Measurements from ENCODE around the gene PCED1B.

The PCED1B gene

DNA sequence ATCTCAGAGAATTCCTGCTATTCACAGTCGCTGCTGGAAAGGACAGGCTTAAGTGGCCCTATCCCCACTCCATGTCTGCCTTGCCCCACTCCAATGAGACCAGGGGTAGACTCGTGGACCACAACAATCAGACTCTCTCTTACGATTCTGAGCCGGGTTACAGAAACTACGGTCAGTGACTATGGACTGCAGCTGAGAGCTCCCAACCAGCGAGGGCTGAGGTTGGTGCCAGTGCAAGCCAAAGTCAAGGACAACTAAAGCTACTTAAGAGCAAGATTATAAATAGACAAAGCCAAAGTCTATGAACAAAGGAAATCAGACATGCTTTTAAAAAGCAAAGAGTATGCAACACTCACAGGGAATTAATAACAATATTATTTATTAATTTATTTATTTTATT lies 18.7 kb downstream of the PCED1B start:
- in situ Hi-C loops (cut with HindIII; ENCODE audit: low sequenced_read_pairs): no loop called here
- no peak overlapping the region for H3K4me3 ChIP-seq (ENCODE audit: low read depth, low read length)
- TF ChIP-seq, protein P1, sequence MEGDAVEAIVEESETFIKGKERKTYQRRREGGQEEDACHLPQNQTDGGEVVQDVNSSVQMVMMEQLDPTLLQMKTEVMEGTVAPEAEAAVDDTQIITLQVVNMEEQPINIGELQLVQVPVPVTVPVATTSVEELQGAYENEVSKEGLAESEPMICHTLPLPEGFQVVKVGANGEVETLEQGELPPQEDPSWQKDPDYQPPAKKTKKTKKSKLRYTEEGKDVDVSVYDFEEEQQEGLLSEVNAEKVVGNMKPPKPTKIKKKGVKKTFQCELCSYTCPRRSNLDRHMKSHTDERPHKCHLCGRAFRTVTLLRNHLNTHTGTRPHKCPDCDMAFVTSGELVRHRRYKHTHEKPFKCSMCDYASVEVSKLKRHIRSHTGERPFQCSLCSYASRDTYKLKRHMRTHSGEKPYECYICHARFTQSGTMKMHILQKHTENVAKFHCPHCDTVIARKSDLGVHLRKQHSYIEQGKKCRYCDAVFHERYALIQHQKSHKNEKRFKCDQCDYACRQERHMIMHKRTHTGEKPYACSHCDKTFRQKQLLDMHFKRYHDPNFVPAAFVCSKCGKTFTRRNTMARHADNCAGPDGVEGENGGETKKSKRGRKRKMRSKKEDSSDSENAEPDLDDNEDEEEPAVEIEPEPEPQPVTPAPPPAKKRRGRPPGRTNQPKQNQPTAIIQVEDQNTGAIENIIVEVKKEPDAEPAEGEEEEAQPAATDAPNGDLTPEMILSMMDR (IDR thresholded peaks at IDR 0.05; ENCODE audit: low read depth, low read length): no peak
- DNase-seq (ENCODE audit: low read depth, low spot score): no peak

DNA sequence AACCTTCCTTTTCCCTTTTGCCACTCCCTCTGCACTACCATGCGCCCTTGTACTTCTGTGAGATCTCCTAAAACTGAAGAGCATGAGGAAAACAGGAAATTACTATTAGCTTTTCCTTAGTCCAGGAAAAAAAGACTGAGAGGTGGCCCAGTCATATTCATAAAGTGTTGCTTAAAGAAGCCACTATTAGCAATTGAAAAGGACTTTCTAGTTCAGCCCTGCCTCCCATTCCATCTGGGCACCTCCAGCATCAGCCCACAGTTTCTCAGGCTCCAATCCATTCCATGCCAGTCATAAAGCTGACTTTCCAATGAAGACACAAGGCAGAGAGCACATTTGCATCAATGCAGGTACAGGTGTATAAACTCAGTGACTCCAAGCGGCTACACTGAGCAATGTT lies 20.2 kb downstream of the PCED1B start:
- H3K4me3 ChIP-seq (ENCODE audit: low read depth, low read length): no peak overlapping the region
- TF ChIP-seq, protein P1 (IDR thresholded peaks at IDR 0.05; ENCODE audit: low read depth, low read length): no peak
- in situ Hi-C loops (cut with HindIII; ENCODE audit: low sequenced_read_pairs): no loop called here
- no peak for DNase-seq (ENCODE audit: low read depth, low spot score)

DNA sequence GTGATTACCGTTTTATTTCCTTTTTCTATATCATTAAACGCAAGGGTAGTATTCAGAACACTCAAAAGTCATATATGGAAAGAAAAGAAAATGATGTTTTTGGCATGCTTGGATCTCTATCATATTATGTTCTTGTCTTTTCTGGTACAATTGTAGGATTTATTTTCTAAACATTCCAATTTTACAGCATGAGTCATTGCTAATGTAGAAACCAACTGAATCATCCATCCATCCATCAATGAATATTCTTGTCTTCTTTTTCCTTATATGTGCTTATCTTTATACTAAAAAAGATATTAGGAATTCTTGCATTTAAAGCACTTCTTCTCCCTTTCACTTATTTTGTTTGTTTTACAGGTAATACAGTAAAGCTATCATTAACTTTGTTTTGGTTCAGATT lies 20.7 kb downstream of the PCED1B start:
- in situ Hi-C loops (cut with HindIII; ENCODE audit: low sequenced_read_pairs): no loop called here
- H3K4me3 ChIP-seq (ENCODE audit: low read depth, low read length): no peak overlapping the region
- DNase-seq (ENCODE audit: low read depth, low spot score): peak; percentile 50
- TF ChIP-seq, protein P1 (IDR thresholded peaks at IDR 0.05; ENCODE audit: low read depth, low read length): no peak

DNA sequence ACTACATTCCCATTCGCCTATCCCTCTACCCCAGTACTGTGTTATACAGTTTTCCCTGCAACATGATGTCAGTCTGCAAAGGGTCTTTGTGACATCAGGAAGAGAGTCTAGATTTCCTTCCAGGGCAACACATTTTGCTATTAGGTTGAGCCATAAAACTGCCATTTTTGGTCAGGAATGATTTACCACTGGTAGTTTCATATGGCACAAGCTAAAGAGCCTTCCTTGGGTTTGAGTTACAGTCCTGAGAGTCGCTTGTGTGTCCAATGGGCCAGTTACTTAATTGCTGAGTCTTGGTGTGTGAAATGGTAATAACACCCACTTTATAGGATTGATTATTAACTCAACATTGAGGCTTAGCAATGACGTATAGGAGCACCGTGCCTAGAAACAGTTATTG lies 23.0 kb downstream of the PCED1B start:
- no peak overlapping the region for H3K4me3 ChIP-seq (ENCODE audit: low read depth, low read length)
- TF ChIP-seq, protein P1 (IDR thresholded peaks at IDR 0.05; ENCODE audit: low read depth, low read length): no peak
- in situ Hi-C loops (cut with HindIII; ENCODE audit: low sequenced_read_pairs): no loop called here
- no peak for DNase-seq (ENCODE audit: low read depth, low spot score)

DNA sequence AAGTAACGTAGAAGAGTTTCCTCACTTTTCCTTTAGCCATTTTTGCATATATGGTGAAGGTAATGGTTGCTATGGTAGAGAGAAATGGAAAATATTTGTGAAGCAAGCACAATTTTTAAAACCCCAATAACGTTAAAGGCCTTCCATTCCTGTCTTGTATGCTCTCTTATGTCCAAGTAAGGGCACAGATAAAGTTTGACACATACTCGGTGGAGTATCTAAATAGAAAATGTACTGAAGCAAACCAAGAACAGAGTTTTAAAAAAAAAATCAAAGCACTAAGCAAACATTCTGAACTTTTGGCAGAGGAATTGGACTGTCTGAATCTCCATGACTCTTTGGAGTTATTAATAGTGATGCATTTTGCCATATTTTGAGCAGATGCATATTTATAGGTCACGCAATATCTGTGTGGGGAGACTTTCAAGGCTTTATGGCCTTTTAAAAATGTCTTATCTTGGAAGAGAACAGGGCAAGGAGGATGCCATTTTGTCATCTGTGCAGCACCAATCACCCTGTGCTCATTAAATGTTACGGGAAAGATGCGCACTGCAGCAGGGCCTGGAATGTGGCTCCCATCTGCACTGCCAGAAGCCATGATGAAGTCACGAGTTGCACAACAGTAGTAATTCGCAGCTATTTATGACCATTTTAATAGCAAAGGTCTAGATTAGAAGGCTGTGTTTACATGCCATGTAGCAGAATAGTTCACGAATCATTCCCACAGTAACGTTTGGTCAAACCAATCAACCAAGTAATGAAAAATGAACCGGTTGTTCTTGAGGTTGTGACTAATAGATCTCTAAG lies 23.6 kb downstream of the PCED1B start:
- peak; percentile 32 for DNase-seq (ENCODE audit: low read depth, low spot score)
- TF ChIP-seq, protein P1 (IDR thresholded peaks at IDR 0.05; ENCODE audit: low read depth, low read length): no peak
- in situ Hi-C loops (cut with HindIII; ENCODE audit: low sequenced_read_pairs): no loop called here
- H3K4me3 ChIP-seq (ENCODE audit: low read depth, low read length): no peak overlapping the region

DNA sequence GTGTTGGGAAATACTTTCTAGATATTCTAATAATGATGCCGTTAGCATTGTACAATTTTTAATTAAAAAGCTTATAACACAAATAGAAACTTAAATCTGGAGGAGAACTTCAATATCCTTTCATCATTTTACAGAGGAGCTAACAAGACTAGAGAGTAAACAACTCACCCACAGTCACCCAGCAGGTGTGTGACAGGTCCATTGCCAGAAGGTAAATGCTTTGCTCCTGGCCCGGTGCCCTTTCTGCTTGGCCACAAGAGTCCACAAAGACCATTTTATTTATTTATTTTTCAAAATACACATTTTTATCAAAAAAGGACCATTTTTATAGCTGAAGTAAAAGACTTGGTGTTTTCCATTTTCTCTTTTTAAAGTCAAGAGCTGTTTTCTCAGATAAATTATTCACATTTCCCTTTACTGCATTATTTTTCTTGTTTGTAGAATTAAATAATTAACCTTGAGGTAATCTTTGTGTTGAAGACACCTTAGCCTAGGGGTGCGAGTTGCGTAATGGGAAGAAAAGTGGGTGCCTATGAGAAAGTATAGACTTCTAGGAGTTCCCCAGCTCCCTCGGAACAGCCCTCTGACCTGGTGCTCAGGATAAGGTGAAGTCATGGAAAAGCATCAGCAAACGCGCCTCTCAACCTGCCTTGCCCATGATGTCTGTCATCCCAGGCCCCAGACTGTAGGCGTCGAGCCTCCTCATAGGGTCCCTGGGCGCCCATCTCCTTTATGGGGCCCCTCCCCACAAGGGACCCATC lies 26.7 kb downstream of the PCED1B start:
- no peak overlapping the region for H3K4me3 ChIP-seq (ENCODE audit: low read depth, low read length)
- in situ Hi-C loops (cut with HindIII; ENCODE audit: low sequenced_read_pairs): no loop called here
- TF ChIP-seq, protein P1 (IDR thresholded peaks at IDR 0.05; ENCODE audit: low read depth, low read length): no peak
- DNase-seq (ENCODE audit: low read depth, low spot score): no peak

All from astrocyte of the spinal cord (primary cell).